Activated T-helper 1 cell treated with anti-CD3 and anti-CD28 coated beads, Interleukin-12 subunit alpha, Interleukin-12 subunit beta, Interleukin-2, Interleukin-4 antibody, amounts not matched to agents 30 ng/mL and 10 ng/mL and 1 ng/mL, durations not matched to agents 14 hours and 24 hours and 36 hours (primary cell): Measurements from ENCODE around the gene AREL1. TPM values are rescaled to one million over a fixed set of nuclear protein-coding genes. Genes with fewer than 3 reads are reported as not detected.

Experiments
- DNase-seq: peaks from one replicate; pipeline ENCODE4 v3.0.0; 2021; ENCODE audit warnings: low spot score
- H3K27ac Mint-ChIP-seq: one replicate; pipeline ENCODE4 v1.8.0; 2021; ENCODE audit warnings: mild to moderate bottlenecking, mixed read lengths
- H3K27me3 Mint-ChIP-seq: one replicate; pipeline ENCODE4 v1.8.0; 2022; ENCODE audit warnings: mild to moderate bottlenecking, moderate library complexity, mixed read lengths; ENCODE audit not compliant: insufficient read depth
- H3K36me3 Mint-ChIP-seq: one replicate; pipeline ENCODE4 v1.8.0; 2021; ENCODE audit warnings: low read depth, mixed read lengths
- H3K4me1 Mint-ChIP-seq: one replicate; pipeline ENCODE4 v1.8.0; 2021; ENCODE audit warnings: low read depth, mixed read lengths
- H3K4me3 Mint-ChIP-seq: one replicate; pipeline ENCODE4 v1.8.0; 2021; ENCODE audit warnings: mild to moderate bottlenecking, moderate library complexity, mixed read lengths
- H3K9me3 Mint-ChIP-seq: one replicate; pipeline ENCODE4 v1.8.0; 2021; ENCODE audit warnings: mixed read lengths
- intact Hi-C: fragments of 100-400 bp; cut with micrococcal nuclease; formaldehyde crosslinking; loops from one replicate; pipeline ENCODE4 v1.15.1; 2024
- total RNA-seq: library from RNA; stranded (reverse); gene quantifications from 2 replicates; pipeline ENCODE4 v1.2.3, GENCODE V29; 2022

AREL1 gene
- total RNA-seq, 1 donor from 2014 or later, result 45.8 TPM

DNA sequence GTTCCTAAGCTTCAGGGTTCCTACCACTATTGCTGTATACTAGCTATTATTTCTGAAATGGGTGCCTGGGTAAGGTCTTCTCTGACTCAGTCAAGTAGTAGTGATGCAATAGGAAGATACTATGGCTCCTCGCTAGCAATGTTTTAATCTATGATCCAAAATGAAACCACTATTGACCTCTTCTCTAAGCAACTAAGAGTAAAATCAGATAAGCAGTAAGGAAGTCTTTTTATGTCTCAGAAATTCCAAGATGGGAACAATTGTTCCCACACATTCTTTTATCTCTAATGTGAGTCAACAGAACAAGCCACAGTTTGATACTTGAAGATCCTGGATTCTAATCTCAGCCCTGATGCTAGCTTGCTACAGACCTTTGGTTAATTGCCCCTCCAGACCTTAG is 45.1 kb downstream of the AREL1 start:
- peaks cover 7% of the 10 kb centered on the region for H3K4me1 Mint-ChIP-seq
- H3K36me3 Mint-ChIP-seq, result peaks cover 46% of the 10 kb centered on the region
- H3K27ac Mint-ChIP-seq, result no peak overlapping the region
- H3K4me3 Mint-ChIP-seq, result no peak overlapping the region
- DNase-seq, result no peak
- H3K27me3 Mint-ChIP-seq, result no peaks in the 10 kb centered on the region
- H3K9me3 Mint-ChIP-seq, result no peaks in the 10 kb centered on the region
- intact Hi-C loops, result no loop called here

DNA sequence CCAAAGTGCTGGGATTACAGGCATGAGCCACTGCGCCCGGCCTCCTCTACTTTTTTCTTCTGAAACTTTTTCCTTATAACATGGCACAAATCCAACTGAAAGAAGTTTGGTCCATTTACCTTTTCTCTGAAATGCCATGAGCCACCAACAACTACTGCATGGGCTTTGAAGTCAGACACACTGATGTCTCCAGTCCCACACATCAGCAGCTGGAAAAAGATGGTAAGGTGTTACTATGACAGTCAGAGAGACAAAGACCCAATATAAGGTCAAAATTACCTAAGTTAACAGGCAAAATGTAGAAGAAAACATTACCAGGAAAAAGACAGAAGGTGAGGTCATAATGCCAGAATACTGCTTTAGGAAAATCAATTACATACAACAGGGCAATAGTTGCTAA is 48.2 kb downstream of the AREL1 start:
- intact Hi-C loops, result no loop called here
- Mint-ChIP-seq H3K27ac (no peak overlapping the region), H3K27me3 (no peaks in the 10 kb centered on the region), H3K9me3 (no peaks in the 10 kb centered on the region), H3K4me3 (no peak overlapping the region), H3K36me3 (peaks cover 37% of the 10 kb centered on the region), H3K4me1 (peaks cover 7% of the 10 kb centered on the region)
- no peak for DNase-seq

- intact Hi-C loops, result no loop called here
- Mint-ChIP-seq H3K27me3 (no peaks in the 10 kb centered on the region), H3K27ac (no peak overlapping the region), H3K4me1 (peaks cover 7% of the 10 kb centered on the region), H3K4me3 (no peak overlapping the region), H3K36me3 (peaks cover 30% of the 10 kb centered on the region), H3K9me3 (no peaks in the 10 kb centered on the region)
- no peak for DNase-seq
Observed at GRCh38 chr14:74663884-74664283, 49.0 kb downstream of the AREL1 start.

DNA sequence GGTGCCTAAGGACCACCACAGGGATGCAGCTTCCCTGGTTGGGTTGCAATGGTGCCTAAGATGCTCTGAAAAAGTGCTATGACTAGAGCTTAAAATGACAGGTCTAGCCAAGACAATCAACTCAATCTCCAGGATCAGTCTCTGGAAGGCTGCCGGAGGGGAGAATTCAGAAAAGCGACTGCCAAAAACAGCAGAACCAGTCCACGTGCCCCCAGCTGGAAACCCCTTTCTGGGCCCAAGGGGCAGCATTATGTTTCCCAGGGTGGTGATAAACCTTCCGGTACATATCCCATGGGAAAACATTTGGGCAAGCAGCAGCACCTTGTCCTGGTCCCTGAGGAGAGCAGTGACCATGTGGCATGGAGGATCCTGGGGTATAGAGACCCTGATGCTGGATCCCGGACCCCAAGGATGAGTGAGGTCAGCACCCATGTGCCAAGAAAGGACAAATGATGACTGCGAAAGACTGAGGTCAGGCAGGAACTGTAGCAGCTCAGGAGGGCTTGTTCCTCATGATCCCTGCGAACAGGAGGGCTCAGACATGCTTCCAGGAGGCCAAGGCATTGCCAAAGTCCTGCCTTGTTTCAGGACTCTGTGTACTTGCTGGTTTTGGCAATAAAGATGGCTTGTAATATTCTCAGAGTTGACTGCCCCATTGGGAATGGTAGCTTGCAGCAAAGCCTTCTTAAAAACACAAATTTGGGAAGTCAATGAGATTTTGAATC is 51.0 kb downstream of the AREL1 start:
- Mint-ChIP-seq H3K27me3 (no peaks in the 10 kb centered on the region), H3K36me3 (peaks cover 28% of the 10 kb centered on the region), H3K27ac (no peak overlapping the region), H3K4me3 (no peak overlapping the region), H3K4me1 (no peaks in the 10 kb centered on the region), H3K9me3 (no peaks in the 10 kb centered on the region)
- no peak for DNase-seq
- intact Hi-C loops, result no loop called here

DNA sequence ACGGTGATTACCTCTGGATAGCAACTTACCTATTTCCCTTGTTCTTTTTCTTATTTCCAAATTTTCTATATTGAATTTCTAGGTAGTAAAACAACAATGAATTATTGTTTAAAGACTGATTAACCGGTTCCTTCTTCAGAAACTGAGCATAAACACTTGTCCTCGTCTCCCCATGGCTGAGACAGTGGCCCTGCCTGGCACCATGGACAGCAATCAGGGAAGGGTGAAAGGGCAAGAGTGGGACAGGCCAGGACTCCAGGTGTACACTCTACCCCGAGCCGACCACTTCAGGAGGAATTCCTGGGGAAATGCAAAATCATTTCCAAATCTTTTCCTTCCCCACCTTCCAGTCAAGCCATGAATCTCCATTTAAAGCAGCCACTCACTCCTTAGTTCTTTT is 52.0 kb downstream of the AREL1 start:
- no peak overlapping the region for H3K4me3 Mint-ChIP-seq
- no peak overlapping the region for H3K27ac Mint-ChIP-seq
- H3K27me3 Mint-ChIP-seq, result no peaks in the 10 kb centered on the region
- peaks cover 29% of the 10 kb centered on the region for H3K36me3 Mint-ChIP-seq
- no peak for DNase-seq
- H3K9me3 Mint-ChIP-seq, result no peaks in the 10 kb centered on the region
- H3K4me1 Mint-ChIP-seq, result no peaks in the 10 kb centered on the region
- intact Hi-C loops, result no loop called here

DNA sequence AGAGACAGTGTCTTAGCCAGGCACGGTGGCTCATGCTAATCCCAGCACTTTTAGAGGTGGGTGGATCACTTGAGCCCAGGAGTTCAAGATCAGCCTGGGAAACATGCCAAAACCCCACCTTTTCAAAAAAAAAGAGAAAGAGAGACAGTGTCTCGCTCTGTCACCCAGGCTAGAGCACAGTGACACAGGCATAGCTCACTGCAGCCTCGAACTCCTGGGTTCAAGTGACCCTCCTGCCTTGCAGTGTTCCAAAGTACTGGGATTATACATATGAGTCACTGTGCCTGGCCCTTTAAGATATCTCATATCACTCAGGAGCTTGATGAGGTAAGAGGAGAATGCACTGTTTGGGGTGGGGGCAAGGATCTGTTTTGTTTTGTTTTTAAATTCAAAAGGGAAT is 52.7 kb downstream of the AREL1 start:
- no peak overlapping the region for H3K27ac Mint-ChIP-seq
- intact Hi-C loops, result no loop called here
- no peak overlapping the region for H3K4me3 Mint-ChIP-seq
- no peak for DNase-seq
- no peaks in the 10 kb centered on the region for H3K4me1 Mint-ChIP-seq
- H3K27me3 Mint-ChIP-seq, result no peaks in the 10 kb centered on the region
- H3K9me3 Mint-ChIP-seq, result no peaks in the 10 kb centered on the region
- peaks cover 31% of the 10 kb centered on the region for H3K36me3 Mint-ChIP-seq

DNA sequence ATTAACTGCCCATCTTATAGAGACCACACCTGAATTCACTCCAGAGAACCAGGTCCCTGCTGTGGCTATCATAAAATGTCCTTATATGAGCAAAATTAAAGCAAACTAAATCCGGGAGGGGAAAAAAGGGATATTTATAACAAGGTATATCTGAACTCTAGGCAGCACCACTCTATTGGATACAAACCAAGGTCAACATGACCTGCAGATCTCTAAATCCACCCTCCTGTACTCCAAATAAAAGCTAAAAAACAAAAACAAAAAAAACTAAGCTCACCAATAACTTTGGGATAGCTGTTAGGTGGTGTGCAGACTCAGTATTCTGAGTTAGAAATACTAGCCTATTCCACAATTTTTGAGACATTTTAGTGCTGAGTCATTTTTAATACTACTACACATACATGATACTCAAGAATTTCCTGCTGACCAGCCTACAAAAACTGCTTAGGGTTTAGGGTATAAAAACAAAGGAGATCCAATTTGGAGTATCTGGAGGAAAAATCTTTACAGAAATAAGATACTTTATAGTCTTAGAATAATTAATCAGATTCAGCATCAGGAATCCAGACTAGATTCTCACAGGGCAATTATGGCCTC is 54.2 kb downstream of the AREL1 start:
- no peak overlapping the region for H3K27ac Mint-ChIP-seq
- H3K36me3 Mint-ChIP-seq, result peaks cover 22% of the 10 kb centered on the region
- no peaks in the 10 kb centered on the region for H3K27me3 Mint-ChIP-seq
- H3K4me3 Mint-ChIP-seq, result no peak overlapping the region
- no peaks in the 10 kb centered on the region for H3K9me3 Mint-ChIP-seq
- peaks cover 4% of the 10 kb centered on the region for H3K4me1 Mint-ChIP-seq
- DNase-seq, result no peak
- intact Hi-C loops, result no loop called here

- H3K9me3 Mint-ChIP-seq, result no peaks in the 10 kb centered on the region
- no peak for DNase-seq
- H3K27me3 Mint-ChIP-seq, result no peaks in the 10 kb centered on the region
- peaks cover 17% of the 10 kb centered on the region for H3K36me3 Mint-ChIP-seq
- intact Hi-C loops, result no loop called here
- peaks cover 4% of the 10 kb centered on the region for H3K4me1 Mint-ChIP-seq
- H3K4me3 Mint-ChIP-seq, result no peak overlapping the region
- H3K27ac Mint-ChIP-seq, result no peak overlapping the region
Observed at GRCh38 chr14:74656964-74657363, 55.9 kb downstream of the AREL1 start.

GRCh38 chr14:74655599-74656395 is 57.1 kb downstream of the AREL1 start:
- Mint-ChIP-seq H3K27ac (no peak overlapping the region), H3K4me3 (no peak overlapping the region), H3K36me3 (peaks cover 12% of the 10 kb centered on the region), H3K27me3 (no peaks in the 10 kb centered on the region), H3K4me1 (peaks cover 11% of the 10 kb centered on the region), H3K9me3 (no peaks in the 10 kb centered on the region)
- intact Hi-C loops, result no loop called here
- DNase-seq, result no peak

DNA sequence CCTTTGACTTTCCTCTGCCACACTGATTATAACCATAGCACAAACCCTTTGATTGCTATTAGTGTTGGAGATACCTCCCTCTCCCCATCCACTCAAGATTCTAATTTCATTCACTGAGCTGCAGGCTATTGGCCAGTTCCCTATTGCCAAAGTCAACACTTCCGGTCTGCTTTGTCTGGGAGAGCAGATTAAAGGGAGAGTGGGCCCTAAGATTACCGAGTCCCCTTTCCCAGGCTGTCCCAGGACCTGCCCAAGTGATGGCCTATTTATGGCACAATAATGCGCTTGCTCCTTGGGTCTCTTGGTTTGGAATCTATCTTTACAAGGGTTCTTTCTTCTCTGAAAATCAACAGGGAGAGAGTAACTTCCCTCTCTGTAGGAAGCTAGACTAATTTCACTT is 57.9 kb downstream of the AREL1 start:
- intact Hi-C loops, result no loop called here
- peaks cover 11% of the 10 kb centered on the region for H3K4me1 Mint-ChIP-seq
- no peak for DNase-seq
- no peak overlapping the region for H3K27ac Mint-ChIP-seq
- H3K4me3 Mint-ChIP-seq, result no peak overlapping the region
- H3K9me3 Mint-ChIP-seq, result no peaks in the 10 kb centered on the region
- H3K36me3 Mint-ChIP-seq, result peaks cover 12% of the 10 kb centered on the region
- H3K27me3 Mint-ChIP-seq, result no peaks in the 10 kb centered on the region

- DNase-seq, result no peak
- Mint-ChIP-seq H3K4me3 (no peak overlapping the region), H3K36me3 (peaks cover 12% of the 10 kb centered on the region), H3K4me1 (peaks cover 11% of the 10 kb centered on the region), H3K9me3 (no peaks in the 10 kb centered on the region), H3K27me3 (no peaks in the 10 kb centered on the region), H3K27ac (no peak overlapping the region)
- intact Hi-C loops, result no loop called here
Observed at GRCh38 chr14:74653386-74654138, 59.3 kb downstream of the AREL1 start.

- no peak for DNase-seq
- Mint-ChIP-seq H3K36me3 (peaks cover 12% of the 10 kb centered on the region), H3K27ac (no peak overlapping the region), H3K9me3 (no peaks in the 10 kb centered on the region), H3K27me3 (no peaks in the 10 kb centered on the region), H3K4me1 (peaks cover 11% of the 10 kb centered on the region), H3K4me3 (no peak overlapping the region)
- intact Hi-C loops, result no loop called here
Observed at GRCh38 chr14:74652541-74652940, 60.3 kb downstream of the AREL1 start.
